Fibroblast of mammary gland (primary cell): ENCODE data around the gene SMIM41.

ENCODE experiments used
- DNase-seq: peaks from one replicate; pipeline ENCODE4 v3.0.0-alpha.2; 2010; ENCODE audit warnings: low read depth
- H3K4me3 ChIP-seq: 2 replicates; pipeline ENCODE4 v1.5.1; 2011; ENCODE audit warnings: low read depth, mild to moderate bottlenecking, low read length, moderate library complexity; ENCODE audit not compliant: control insufficient read depth
- CTCF ChIP-seq: conservative IDR thresholded peaks from 2 replicates; pipeline ENCODE4 v1.5.1; 2011; ENCODE audit warnings: low read depth, low read length, inconsistent platforms; ENCODE audit not compliant: control insufficient read depth, insufficient read depth

Gene SMIM41

GRCh38 chr12:52073531-52074381 is 5.7 kb upstream of the SMIM41 start:
- TF ChIP-seq CTCF: no peak
- no peak overlapping the region for H3K4me3 ChIP-seq
- peak; percentile 88 for DNase-seq

DNA sequence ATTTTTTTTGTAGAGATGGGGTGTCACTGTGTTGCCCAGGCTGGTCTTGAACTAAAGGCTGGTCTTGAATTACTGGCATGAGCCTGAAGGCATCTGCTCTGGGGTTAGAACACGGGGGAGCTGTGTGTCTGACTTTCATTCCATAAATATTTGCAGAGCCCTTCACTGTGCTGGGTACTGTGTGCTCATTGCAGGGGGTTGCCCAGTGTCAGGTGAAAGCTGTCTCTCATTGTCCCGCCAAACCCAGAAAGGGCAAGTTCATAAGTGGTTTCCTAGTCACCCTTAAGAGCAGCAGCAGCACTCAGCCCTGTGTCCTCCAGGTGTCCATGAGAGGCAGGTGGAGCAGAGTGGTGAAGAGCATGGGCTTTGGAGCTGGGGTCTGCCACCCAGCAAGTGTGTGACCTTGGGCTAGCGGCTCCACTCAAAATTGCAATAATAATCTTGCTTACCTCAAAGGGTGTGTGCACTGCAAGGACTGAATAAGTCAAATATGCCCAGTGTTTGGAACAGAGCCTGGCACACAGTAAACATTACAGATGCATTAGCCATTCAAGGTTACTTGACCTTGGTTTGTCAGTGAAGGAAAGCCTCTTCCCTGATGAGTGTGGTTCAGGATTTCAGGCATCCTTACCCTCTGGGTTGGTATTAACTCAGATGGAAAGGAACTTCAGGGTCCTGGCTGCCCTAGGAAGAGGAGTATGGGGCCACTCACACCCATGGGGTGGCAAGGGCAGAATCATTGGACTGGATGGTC is 4.4 kb upstream of the SMIM41 start:
- H3K4me3 ChIP-seq: no peak overlapping the region
- no peak for TF ChIP-seq CTCF
- DNase-seq: no peak

- DNase-seq: no peak
- no peak for TF ChIP-seq CTCF
- no peak overlapping the region for H3K4me3 ChIP-seq
Measured at GRCh38 chr12:52076811-52077210, 2.7 kb upstream of the SMIM41 start.

DNA sequence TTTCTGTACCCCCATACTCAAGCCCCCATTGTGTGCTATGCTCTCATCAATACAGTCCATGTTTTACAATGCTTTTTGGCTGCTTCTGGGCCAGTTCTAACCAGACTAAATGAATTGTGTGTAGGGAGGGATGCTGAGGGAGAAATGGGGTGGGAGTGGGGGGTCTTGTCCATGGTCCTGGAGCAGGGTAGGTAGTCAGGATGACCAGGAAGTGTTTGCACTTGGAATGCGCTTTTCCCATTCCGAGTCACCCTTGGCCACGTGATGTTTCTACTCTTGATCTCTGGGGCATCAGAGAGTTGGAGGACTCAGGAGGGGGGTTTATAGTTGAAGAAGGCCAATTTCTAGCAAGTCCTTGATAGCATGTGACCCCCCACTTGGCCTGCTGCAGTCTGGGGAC is 1.2 kb upstream of the SMIM41 start:
- DNase-seq: no peak
- no peak overlapping the region for H3K4me3 ChIP-seq
- no peak for TF ChIP-seq CTCF

GRCh38 chr12:52080403-52081251 is 1.1 kb downstream of the SMIM41 start:
- no peak for TF ChIP-seq CTCF
- no peak for DNase-seq
- no peak overlapping the region for H3K4me3 ChIP-seq

GRCh38 chr12:52081263-52081733 is 1.8 kb downstream of the SMIM41 start:
- H3K4me3 ChIP-seq: no peak overlapping the region
- DNase-seq: no peak
- no peak for TF ChIP-seq CTCF
